A549 (cell line): ENCODE data around the gene MON1B.

Experiments
- CTCF ChIP-seq: fragments of >200 bp; sonication (Bioruptor Twin); formaldehyde crosslinking; IDR thresholded peaks from 3 replicates; pipeline ENCODE4 v1.5.1; 2016
- EP300 ChIP-seq, 2 experiments: fragments of >200 bp; sonication (Bioruptor Twin); formaldehyde crosslinking; IDR thresholded peaks; 2 replicates in 1 of 2; 3 replicates in 1 of 2; pipeline ENCODE4 v1.6.1; 2016 to 2017
- KDM1A ChIP-seq: fragments of 200-600 bp; sonication (generic); IDR thresholded peaks from 2 replicates; pipeline ENCODE4 v1.6.1; 2016; ENCODE audit warnings: low read depth, mild to moderate bottlenecking
- RNF2 ChIP-seq: fragments of 200-600 bp; sonication (generic); IDR thresholded peaks from 2 replicates; pipeline ENCODE4 v1.6.1; 2016; ENCODE audit warnings: low read depth, mild to moderate bottlenecking, antibody characterized with exemption, moderate library complexity, borderline replicate concordance

GRCh38 chr16:77206533-77206932 is 15.5 kb downstream of the MON1B start:
- TF ChIP-seq EP300 (IDR thresholded peaks at IDR 0.05), result no peak
- no peak for TF ChIP-seq CTCF
- TF ChIP-seq RNF2, result no peak
- TF ChIP-seq KDM1A, result no peak
